HG03175 (cell line): ENCODE measurements around the gene CUL4B.
"Not testable (repeated sequence)": the region's sequence is repeated elsewhere in the genome, so short reads cannot be mapped to it uniquely, and the experiment has no call there.

Experiments
- ATAC-seq: cut with Tn5 transposase; IDR thresholded peaks from one replicate; pipeline ENCODE4 v1.9.1; 2021; ENCODE audit warnings: mild to moderate bottlenecking, moderate library complexity; ENCODE audit not compliant: unreplicated experiment

The CUL4B gene

DNA sequence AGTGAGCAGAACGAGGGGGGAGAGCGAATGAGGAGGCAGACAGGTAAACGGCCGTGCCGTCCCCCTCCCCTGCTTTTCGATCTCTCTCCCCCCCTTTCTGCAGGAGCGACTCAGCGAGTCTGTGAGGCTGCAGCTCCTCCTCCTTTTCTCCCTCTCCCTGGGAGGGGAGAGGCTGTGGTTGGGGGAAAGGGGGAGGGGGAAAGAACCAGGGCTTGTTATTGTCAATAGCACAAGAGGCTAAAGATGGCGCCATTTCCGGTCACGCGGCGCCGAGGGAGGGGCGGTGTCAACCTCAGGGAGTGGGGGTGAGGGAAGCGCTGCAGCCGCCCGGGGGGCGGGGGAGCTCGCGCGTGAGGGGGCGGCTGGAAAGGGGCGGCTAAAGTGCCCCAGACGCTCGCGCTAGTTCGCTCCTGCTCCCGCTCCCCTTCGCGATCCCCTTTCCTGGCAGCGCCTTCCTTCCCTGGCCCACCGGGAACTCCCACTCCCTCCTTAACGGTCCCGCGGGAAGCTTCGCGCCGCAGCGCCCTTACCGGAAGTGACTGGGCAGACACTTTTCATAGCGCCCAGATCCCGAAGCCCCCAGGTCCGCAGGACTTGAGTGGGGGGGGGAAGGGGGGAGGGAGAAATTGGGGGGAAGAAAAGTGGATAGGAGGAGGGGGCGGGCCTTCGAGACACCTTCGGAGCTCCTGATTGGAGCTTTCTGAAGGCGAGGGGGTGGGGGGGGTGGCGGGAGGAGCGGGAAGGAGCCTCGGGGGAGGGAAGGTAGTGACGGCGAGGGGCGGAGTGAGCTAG is at the start of gene CUL4B:
CUL4B (minus strand) TSS at position 121 of the 792 bp plus-strand sequence. CDS start 324 bp downstream, outside the sequence.
- ATAC-seq, result peak; percentile 89

DNA sequence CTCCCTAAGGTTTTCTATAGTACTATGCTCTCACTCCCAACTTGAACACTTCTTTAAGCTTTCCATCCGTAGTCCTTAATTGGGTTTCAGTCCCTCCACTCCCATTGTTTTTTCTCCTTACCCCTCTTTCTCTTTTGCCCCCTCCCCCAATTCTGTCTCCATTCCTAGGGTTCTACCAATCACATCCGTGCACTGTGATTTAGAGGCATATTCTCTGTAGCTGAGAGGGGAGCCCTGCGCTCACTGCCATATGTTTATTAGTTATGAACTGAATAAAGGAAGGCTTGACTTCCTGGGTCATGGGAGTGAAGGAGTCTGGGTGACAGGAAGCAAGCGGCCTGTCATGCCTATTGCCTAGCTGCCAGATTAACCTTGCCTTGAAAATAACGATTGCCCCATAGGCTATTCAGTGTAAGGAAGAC is 43.6 kb upstream of the CUL4B start:
- peak; percentile 48 for ATAC-seq

DNA sequence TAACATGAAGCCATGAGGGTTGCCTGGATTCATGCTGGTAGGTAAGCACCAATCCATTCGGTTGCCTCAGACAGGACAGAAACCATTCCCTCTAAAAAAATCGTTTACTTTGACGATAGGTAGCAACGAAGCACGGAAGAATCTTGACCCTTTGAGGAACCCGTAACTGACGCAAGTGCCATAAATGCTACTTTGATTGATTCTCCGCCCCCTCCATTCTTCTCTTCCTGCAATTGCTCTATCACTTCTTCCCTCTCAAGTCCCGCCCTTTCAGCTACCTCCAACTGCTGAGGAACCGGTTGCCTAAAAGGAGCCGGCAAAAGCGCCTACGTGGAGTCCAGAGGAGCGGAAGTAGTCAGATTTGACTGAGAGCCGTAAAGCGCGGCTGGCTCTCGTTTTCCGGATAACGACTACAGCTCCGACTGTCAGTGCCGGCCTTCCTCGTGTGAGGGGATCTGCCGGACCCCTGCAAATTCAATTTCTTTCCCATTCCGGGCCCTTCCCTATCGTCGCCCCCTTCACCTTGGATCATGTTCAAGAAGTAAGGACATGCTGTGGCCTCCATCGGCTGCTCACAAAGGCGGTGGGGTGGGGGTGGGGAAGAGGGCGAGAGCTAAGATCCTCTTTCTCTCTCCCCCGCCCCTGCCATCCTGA is 43.1 kb upstream of the CUL4B start, which contains the start of gene MCTS1:
MCTS1 (plus strand) TSS at position 395 of the 654 bp plus-strand sequence; CDS start at position 531, 136 bp downstream.
- peak; percentile 97 for ATAC-seq

DNA sequence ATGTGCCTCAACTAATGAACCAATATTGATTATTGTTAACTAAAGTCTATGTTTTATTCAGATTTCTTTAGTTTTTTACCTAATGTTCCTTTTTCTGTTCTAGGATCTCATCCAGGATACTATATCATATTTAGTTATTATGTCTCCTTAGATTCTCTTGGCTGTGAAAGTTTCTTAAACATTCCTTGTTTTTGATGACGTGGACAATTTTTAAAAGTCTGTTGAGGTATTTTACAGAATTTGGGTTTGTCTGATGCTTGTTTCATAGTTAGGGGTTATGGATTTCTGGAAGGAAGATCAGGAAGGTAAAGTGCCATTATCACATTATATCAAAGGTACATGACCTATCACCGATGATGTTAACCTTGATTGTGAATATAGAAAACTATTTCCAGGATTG is 24.9 kb upstream of the CUL4B start:
- ATAC-seq, result no peak

DNA sequence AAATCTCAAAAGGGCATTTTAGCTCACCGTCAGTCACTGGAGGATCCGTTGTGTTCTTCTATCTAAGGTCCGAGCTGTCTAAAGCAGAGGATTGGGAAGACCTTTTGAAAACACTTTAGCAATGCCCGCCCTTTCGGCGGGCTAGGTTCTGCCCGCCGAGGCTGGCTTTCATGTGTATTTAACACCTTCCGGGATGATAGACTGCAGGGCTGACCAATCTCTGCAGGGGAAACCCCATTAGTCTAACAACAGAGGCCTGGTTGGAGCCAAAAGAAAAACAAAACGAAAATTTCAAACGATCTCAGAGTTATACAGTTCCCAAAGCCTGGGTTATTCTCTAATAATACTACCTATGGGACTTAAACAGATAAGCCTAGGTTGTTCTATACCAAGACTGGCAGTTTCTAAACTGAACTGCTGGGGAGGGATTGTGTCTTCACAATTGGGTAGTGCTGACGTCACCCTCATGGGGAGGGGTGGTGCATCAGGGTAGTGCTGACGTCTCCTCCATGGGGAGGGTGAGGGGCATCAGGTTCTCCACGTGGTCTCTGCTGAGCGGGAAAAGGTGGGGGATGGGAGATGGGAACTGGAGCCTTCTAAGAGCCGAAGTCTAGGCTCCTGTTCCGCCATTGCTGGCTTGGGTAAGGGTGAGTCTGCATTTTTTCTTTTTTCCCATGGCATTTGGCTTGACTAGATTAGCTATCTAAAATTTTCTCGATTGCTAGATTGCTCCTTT is 14.8 kb upstream of the CUL4B start:
- no peak for ATAC-seq

DNA sequence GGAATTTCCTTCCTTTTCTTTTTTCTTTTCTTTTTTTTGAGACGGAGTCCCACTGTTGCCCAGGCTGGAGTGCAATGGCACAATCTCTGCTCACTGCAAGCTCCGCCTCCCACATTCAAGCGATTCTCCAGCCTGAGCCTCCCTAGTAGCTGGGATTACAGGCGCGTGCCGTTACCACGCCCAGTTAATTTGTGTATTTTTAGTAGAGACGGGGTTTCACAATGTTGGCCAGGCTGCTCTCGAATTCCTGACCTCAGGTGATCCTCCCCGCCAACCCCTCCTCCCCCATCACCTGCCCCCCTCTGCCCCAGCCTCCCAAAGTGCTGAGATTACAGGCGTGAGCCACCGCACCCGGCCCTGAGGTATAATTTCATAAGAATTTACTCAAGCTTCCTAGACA is 13.0 kb upstream of the CUL4B start:
- not testable (repeated sequence) for ATAC-seq

DNA sequence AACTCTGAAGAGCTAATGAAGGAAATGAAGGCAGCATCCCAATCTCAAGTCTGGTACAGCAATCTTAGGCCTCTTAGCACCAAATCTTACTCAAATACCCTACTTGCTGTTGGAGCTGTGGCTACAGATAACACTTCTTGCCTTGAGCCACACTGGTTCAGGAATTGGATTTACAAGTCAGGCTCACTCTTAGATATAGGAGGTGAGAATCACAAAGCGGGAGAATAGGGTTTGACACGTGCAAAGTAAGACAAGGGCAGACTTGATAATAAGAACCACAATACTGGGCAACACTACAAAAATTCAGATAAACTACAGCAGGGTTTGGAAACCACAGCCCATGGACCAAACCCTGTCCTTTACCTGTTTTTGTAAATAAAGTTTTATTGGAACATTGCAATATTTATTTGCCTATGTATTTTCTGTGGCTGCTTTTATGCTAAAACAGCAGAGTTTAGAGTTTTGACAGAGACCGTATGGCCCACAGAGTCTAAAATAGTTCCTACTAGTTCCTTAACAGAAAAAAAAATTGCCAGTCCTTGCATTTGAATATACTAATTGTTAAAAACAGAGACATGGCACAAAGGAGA is 9.3 kb upstream of the CUL4B start:
- no peak for ATAC-seq

DNA sequence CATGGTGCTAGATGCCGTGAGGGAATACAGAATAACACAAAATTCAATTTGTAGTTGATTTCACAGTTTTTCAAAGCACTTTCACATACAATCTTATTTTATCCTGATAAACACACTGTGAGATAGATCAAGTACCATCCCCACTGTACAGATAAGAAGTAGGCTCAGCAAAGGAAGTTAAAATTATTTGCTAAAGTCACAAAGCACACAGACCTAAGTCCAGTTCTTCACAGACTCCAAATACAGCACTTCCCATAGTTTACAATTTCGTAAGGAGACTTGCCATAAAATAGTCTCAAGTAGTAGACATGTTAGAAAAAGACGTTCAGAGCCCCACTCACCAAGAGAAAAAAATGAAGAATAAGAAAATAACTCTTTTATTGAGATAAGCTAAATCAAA is 7.8 kb upstream of the CUL4B start:
- no peak for ATAC-seq

DNA sequence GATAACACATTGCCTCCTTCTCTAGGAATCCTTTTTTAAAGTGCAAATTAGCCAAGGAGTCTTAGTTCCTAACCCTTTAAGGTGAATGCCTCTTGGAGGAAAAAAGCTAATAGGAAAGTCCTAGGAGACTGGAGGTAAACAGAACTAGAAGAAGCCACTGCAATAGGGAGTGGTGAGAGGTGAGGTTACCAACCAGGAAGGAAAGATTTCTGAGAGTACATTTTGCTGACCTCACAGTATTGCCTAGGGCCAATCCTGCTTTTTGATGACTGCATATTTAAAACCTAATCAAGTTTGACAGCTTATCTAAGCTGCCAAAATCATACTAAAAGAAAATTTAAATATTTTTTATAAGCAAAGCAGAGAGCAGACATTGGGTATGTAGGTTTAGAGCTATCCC is 7.3 kb upstream of the CUL4B start:
- ATAC-seq, result no peak

DNA sequence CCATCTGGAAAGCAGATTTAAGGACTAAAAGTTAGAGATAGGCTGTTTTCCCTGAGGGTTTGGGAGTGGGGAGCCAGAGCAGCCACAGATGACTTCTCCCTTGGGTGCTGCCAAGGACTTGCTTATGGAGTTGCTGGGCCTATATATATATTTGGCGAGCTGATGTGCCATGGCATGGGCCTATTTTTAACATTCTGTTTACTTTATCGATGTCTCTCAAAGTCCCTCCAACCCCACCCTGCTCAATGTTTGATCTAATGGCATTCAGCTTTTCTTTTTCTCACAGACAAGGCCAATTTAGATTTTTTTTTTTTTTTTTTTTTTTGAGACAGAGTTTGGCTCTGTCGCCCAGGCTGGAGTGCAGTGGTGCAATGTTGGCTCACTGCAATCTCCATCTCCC is 6.1 kb upstream of the CUL4B start:
- ATAC-seq, result no peak

DNA sequence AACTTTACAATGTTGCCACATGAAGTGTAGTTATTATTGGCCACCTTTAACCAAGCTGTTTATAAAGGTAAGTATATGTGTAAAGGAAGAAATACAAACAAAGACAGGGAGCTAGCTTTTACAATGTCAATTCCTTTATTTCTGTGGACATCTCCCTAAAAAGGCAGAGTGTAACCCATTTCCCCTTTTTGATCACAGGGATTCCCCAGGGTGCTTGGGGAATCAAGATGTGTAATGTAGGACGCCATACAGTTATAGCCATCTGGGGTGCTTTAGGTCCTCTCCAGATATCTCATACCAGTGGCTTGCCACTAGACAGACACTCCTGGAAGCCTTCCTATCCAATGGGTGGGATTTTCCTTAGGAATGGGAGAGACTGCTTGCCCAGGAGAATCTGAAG is 4.2 kb upstream of the CUL4B start:
- no peak for ATAC-seq

DNA sequence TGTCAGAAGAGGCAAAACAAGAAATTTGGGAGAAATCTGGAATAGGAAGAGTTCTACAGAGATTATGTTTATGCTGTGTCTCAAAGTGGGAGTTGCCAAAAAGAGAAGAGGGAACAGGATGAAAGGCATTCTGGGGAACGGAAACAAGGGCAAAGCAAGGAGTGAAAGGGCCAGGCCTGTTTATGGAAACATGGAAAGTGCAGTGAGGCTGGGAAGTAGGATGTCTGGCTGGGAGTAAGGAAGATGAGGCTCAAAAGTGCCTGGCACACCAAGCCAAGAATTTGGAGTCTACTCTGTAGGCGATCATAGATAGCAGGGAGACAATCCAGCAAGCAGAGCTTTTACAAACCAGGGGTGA is 1.8 kb upstream of the CUL4B start:
- ATAC-seq, result no peak

DNA sequence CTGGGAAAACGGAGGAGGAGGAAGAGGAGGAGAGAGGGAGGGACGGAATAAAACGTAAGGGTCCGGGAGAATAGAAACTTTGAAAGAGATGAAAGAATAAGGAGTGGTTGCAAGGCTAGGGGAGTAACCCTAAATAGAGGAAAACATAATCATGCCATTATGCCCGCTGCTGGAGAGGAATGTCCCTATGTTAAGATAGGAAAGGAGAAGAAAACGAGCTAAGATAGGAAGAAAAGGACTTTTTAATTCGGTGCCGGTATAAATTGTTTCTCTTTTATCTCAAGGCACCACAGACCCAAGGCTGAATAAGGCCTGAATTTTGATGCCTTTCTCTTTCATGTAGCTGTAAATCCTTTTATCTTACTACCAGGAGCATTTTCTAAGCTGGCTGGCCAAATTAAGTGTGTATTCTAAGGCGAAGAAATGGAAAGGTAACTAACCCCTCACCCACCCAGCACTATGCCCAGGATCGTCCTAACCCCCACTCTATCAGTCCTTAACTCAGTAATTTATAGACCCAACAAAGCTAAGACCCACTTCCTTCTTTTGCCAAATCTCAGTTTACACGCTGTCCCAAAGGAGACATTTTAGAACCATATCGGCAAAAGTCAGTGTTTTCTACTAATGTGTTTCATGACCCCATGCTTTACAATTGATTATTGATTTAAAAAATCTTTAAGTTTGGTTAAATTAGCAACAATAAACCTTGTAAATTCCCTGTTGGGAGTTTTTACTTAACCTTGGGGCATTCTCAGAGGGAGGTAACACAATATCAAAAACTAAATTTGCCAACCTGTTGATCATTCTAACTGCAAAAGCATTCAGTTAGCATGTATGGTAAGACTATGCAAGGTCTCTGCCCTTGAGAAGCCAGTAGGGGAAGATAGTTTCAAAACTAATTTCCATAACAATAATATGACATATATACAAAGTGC is 1.1 kb upstream of the CUL4B start:
- no peak for ATAC-seq

DNA sequence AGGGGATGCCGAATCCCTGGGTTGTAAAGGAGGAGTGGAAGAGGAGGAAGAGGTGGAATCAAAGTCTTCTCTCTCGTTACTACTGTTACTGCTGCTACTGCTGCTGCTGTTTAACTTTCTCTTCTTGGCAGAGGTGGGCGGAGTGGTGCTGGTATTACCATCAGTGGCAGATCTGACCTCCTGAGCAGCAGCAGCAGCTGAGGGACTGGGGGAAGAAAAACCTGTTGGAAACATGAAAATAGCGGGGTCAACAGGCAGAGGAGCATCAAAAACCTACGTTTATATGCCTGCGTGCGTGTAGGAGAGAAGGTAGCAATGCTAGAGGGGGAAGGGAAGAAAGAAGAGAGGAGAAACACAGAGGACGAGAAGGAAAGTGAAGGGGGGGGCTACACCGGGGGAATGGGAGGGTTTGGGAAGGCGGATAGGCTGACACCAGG is 339 bp downstream of the CUL4B start:
- ATAC-seq, result peak; percentile 41

DNA sequence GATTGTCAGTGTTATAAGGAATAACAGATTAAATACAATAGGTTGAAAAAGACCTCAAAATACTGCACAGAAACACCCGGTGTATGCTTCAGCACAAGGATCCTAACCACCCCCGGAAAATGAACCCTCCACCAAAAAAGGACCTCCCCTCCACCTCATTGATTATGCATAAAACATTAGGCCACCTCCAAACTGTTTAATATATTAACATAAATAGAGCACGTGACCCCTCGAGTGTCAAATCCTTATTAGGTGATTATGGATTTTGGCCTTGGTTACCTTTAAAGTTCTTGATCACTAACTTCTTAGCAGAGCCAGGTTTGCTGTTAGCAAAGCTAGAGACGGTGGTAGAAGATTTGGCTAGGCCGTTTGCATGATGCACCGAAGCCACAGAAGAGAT is 958 bp downstream of the CUL4B start:
- no peak for ATAC-seq

DNA sequence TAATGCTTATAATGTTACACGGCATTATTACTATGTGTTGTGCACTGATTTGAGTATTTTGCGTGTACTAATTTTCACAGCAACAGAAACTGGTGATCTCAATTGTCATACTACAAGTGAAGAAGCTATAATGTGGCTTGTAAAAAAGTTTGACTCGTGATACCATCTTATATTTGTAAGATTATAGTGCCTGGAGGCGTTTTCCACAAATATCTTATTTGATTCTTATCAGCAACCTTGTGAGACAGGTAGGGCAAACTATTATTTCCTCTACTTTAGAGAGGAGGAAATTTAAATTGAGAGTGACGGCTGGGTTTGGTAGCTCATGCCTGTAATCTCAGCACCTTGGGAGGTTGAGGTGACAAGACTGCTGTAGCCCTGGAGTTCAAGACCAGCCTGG is 4.5 kb downstream of the CUL4B start:
- ATAC-seq, result no peak

DNA sequence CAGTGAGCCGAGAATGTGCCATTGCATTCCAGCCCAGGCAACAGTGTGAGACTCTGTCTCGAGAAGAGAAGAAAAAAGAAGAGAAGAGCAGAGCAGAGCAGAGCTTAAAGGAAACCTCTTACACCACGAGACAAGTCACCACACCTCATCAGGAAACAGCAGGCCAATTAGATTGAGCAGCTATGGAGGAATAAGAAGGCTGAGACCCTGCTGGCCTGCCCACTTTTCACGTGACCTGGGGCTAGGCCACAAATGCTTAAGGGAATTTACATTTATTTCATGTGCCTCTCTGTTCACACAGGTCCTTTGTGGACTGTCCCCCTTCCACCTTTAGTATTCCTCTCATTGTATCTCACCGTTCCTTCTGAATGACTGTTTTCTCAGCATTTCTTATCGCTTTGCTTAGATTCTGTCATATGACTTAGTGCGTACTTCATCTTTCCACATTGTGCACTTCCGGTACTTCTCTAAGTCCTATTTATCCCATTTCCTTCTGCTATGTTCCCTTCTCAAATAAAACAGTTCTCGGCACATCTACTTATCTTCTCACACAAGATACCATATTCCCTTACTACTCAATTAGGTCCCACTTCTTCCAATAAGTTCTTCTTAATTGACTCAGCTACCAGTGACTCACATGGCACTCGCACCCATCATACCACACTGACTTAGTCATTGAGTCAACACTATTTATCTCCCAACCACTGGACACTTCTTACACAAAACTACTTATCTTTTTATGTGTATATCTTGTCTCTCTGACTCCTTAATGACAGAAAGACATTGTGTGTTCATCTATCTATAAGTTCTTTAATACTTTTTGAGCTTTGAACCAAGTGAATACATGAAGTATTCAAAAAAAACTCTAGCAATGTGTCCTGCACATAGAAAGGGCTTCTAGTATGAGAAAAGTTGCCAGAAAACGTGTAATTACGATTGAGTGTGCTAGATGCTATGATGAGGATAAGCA is 11.0 kb downstream of the CUL4B start:
- ATAC-seq, result no peak

DNA sequence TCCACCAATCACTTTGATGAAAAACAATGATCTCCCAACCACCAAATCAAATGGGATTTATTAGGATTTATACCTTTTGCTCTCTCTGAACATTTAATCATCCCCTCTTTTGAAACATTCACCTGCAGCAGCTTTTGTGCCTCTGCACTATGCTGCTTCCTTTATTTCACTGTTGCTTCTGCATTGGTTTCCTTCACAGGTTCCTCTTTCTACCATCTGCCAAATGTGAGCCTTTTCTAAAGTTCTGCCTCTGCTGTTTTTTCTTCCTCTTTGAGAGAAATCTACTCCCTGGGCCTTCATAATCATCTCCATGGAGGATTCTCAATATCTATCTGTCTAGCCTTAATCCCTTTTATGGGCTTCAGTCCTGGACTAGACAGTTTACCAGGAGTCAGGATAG is 24.7 kb downstream of the CUL4B start:
- no peak for ATAC-seq
